NCI-H774 (cell line): ENCODE measurements around the gene KCNC1.

Experiments used
- DNase-seq: peaks from one replicate; lab custom pipeline; 2025; lab: John Stamatoyannopoulos, UW

Gene KCNC1

GRCh38 chr11:17774232-17775034 lies 39.9 kb downstream of the KCNC1 start:
- no peak for DNase-seq

GRCh38 chr11:17775035-17775348 lies 40.4 kb downstream of the KCNC1 start:
- DNase-seq: no peak

GRCh38 chr11:17775507-17776211 lies 41.1 kb downstream of the KCNC1 start:
- DNase-seq: no peak

GRCh38 chr11:17776212-17776875 lies 41.8 kb downstream of the KCNC1 start:
- DNase-seq: no peak

GRCh38 chr11:17777086-17777737 lies 42.6 kb downstream of the KCNC1 start:
- no peak for DNase-seq

- DNase-seq: no peak
These were observed 43.1 kb downstream of the KCNC1 start for GRCh38 chr11:17777738-17778091.

- DNase-seq: no peak
These were observed 43.8 kb downstream of the KCNC1 start for GRCh38 chr11:17778352-17778751.

- DNase-seq: no peak
These were observed 44.6 kb downstream of the KCNC1 start for GRCh38 chr11:17778956-17779860.

GRCh38 chr11:17779861-17780594 lies 45.4 kb downstream of the KCNC1 start:
- no peak for DNase-seq

- no peak for DNase-seq
These were observed 46.1 kb downstream of the KCNC1 start for GRCh38 chr11:17780668-17781067.

- DNase-seq: no peak
These were observed 46.6 kb downstream of the KCNC1 start for GRCh38 chr11:17781221-17781620.

- no peak for DNase-seq
These were observed 47.0 kb downstream of the KCNC1 start for GRCh38 chr11:17781626-17782025.

- DNase-seq: no peak
These were observed 47.6 kb downstream of the KCNC1 start for GRCh38 chr11:17782145-17782544.

GRCh38 chr11:17782603-17783337 lies 48.2 kb downstream of the KCNC1 start:
- DNase-seq: no peak

- no peak for DNase-seq
These were observed 49.3 kb downstream of the KCNC1 start for GRCh38 chr11:17783878-17784277.

- DNase-seq: no peak
These were observed 52.4 kb downstream of the KCNC1 start for GRCh38 chr11:17786824-17787525.

GRCh38 chr11:17788084-17788483 lies 53.5 kb downstream of the KCNC1 start:
- no peak for DNase-seq

- no peak for DNase-seq
These were observed 55.9 kb downstream of the KCNC1 start for GRCh38 chr11:17790453-17790852.

GRCh38 chr11:17791144-17791543 lies 56.6 kb downstream of the KCNC1 start:
- DNase-seq: no peak

- no peak for DNase-seq
These were observed 57.6 kb downstream of the KCNC1 start for GRCh38 chr11:17792161-17792560.
